Body of pancreas (tissue), 4 donors: ENCODE measurements around the gene WNT7B.

Experiments
- CTCF ChIP-seq, 7 experiments: fragments of 450-650 bp in 4 of 7; fragments of 200-600 bp in 3 of 7; sonication (generic) in 3 of 7; IDR thresholded peaks; one replicate each; pipeline ENCODE4 v1.5.1; 2016 to 2019; ENCODE audit warnings: antibody characterized with exemption in 7 of 7
- POLR2A ChIP-seq, 3 donors: fragments of 450-650 bp; IDR thresholded peaks; one replicate each; pipeline ENCODE4 v1.6.1; 2016; ENCODE audit warnings: antibody characterized with exemption in 3 of 3, mild to moderate bottlenecking in 2 of 3

GRCh38 chr22:45878051-45878781 is 98.7 kb downstream of the WNT7B start:
- TF ChIP-seq CTCF (IDR thresholded peaks at IDR 0.05) (no peak), POLR2A (IDR thresholded peaks at IDR 0.05) (no peak)
